Nephron (organoid): ENCODE results near the gene ANKRD29.
"Not testable (repeated sequence)": the region's sequence is repeated elsewhere in the genome, so short reads cannot be mapped to it uniquely, and the experiment has no call there.

Source experiments
- H3K27ac Mint-ChIP-seq, 3 experiments: 2 replicates each; pipeline ENCODE4 v1.8.0; 2020; ENCODE audit warnings: mixed read lengths in 3 of 3, mild to moderate bottlenecking in 2 of 3, moderate library complexity in 1 of 3
- H3K27me3 Mint-ChIP-seq: 2 replicates; pipeline ENCODE4 v1.8.0; 2021; ENCODE audit warnings: low read depth, mild to moderate bottlenecking, moderate library complexity, mixed read lengths
- H3K36me3 Mint-ChIP-seq: 2 replicates; pipeline ENCODE4 v1.8.0; 2020; ENCODE audit warnings: low read depth, mixed read lengths
- H3K4me1 Mint-ChIP-seq: 2 replicates; pipeline ENCODE4 v1.8.0; 2020; ENCODE audit warnings: mixed read lengths
- H3K4me3 Mint-ChIP-seq, 3 experiments: 2 replicates each; pipeline ENCODE4 v1.8.0; 2020; ENCODE audit warnings: mild to moderate bottlenecking in 3 of 3, mixed read lengths in 3 of 3, moderate library complexity in 2 of 3
- H3K9me3 Mint-ChIP-seq: 2 replicates; pipeline ENCODE4 v1.8.0; 2020; ENCODE audit warnings: mixed read lengths
- CTCF ChIP-seq, 3 experiments: fragments of 200-600 bp; sonication (generic); IDR thresholded peaks; one replicate each; pipeline ENCODE4 v1.5.0; 2021; ENCODE audit warnings: antibody characterized with exemption in 3 of 3; ENCODE audit not compliant: unreplicated experiment in 3 of 3

The ANKRD29 gene

GRCh38 chr18:23616258-23616657 is 46.5 kb downstream of the ANKRD29 start:
- no peak for TF ChIP-seq CTCF (IDR thresholded peaks at IDR 0.05; ENCODE audit: unreplicated experiment in 3 of 3)
- no peak overlapping the region for H3K4me3 Mint-ChIP-seq
- H3K9me3 Mint-ChIP-seq: no peaks in the 10 kb centered on the region
- H3K36me3 Mint-ChIP-seq: no peaks in the 10 kb centered on the region
- H3K27ac Mint-ChIP-seq: no peak overlapping the region
- H3K4me1 Mint-ChIP-seq: peaks cover 9% of the 10 kb centered on the region
- H3K27me3 Mint-ChIP-seq: peaks cover 33% of the 10 kb centered on the region

- TF ChIP-seq CTCF (IDR thresholded peaks at IDR 0.05; ENCODE audit: unreplicated experiment in 3 of 3): no peak
- Mint-ChIP-seq H3K9me3 (no peaks in the 10 kb centered on the region), H3K27me3 (peaks cover 20% of the 10 kb centered on the region), H3K36me3 (no peaks in the 10 kb centered on the region), H3K4me1 (peaks cover 9% of the 10 kb centered on the region), H3K4me3 (no peak overlapping the region), H3K27ac (no peak overlapping the region)
These were observed 47.8 kb downstream of the ANKRD29 start for GRCh38 chr18:23614891-23615290.

- Mint-ChIP-seq H3K27me3 (peaks cover 16% of the 10 kb centered on the region), H3K4me3 (no peak overlapping the region), H3K9me3 (no peaks in the 10 kb centered on the region), H3K27ac (no peak overlapping the region), H3K4me1 (peaks cover 9% of the 10 kb centered on the region), H3K36me3 (no peaks in the 10 kb centered on the region)
- no peak for TF ChIP-seq CTCF (IDR thresholded peaks at IDR 0.05; ENCODE audit: unreplicated experiment in 3 of 3)
These were observed 48.3 kb downstream of the ANKRD29 start for GRCh38 chr18:23614413-23614812.

- not testable (repeated sequence) for H3K4me1 Mint-ChIP-seq, H3K36me3 Mint-ChIP-seq, H3K4me3 Mint-ChIP-seq, H3K9me3 Mint-ChIP-seq, H3K27ac Mint-ChIP-seq
- H3K27me3 Mint-ChIP-seq: peaks cover 12% of the 10 kb centered on the region
These were observed 49.6 kb downstream of the ANKRD29 start for GRCh38 chr18:23613091-23613475.

- no peaks in the 10 kb centered on the region for H3K4me1 Mint-ChIP-seq
- no peaks in the 10 kb centered on the region for H3K36me3 Mint-ChIP-seq
- no peak overlapping the region for H3K27ac Mint-ChIP-seq
- TF ChIP-seq CTCF (IDR thresholded peaks at IDR 0.05; ENCODE audit: unreplicated experiment in 3 of 3): no peak
- H3K4me3 Mint-ChIP-seq: no peak overlapping the region
- no peaks in the 10 kb centered on the region for H3K9me3 Mint-ChIP-seq
- H3K27me3 Mint-ChIP-seq: peaks cover 7% of the 10 kb centered on the region
These were observed 50.1 kb downstream of the ANKRD29 start for GRCh38 chr18:23612434-23613090.

GRCh38 chr18:23609390-23610023 is 53.2 kb downstream of the ANKRD29 start:
- Mint-ChIP-seq H3K4me3 (no peak overlapping the region), H3K9me3 (no peaks in the 10 kb centered on the region), H3K27me3 (peaks cover 3% of the 10 kb centered on the region), H3K27ac (no peak overlapping the region), H3K4me1 (no peaks in the 10 kb centered on the region), H3K36me3 (no peaks in the 10 kb centered on the region)
- TF ChIP-seq CTCF (IDR thresholded peaks at IDR 0.05; ENCODE audit: unreplicated experiment in 3 of 3): no peak
